RWPE1 (cell line): ENCODE measurements around the gene LBR.

Experiments
- CTCF ChIA-PET: fragments of 350-600 bp; sonication (Branson Sonifier 250); formaldehyde crosslinking; extraction: SDS; loops from one replicate; lab custom pipeline; 2021; lab: Yijun Ruan, JAX
- POLR2A ChIA-PET: fragments of 400-600 bp; formaldehyde crosslinking; extraction: SDS; loops from one replicate; lab custom pipeline; 2020; ENCODE audit warnings: antibody characterized with exemption; ENCODE audit not compliant: low non-redundant PET; lab: Yijun Ruan, JAX
- DNase-seq: peaks from one replicate; pipeline ENCODE4 v3.0.0; 2012; ENCODE audit warnings: low spot score
- H3K27ac ChIP-seq: fragments of 450-650 bp; 2 replicates; pipeline ENCODE4 v1.5.1; 2017
- TF ChIP-seq, protein P1 (sequence below): fragments of 450-650 bp; conservative IDR thresholded peaks from 2 replicates; pipeline ENCODE4 v1.5.1; 2017; ENCODE audit warnings: low read depth, mild to moderate bottlenecking

Gene LBR

DNA sequence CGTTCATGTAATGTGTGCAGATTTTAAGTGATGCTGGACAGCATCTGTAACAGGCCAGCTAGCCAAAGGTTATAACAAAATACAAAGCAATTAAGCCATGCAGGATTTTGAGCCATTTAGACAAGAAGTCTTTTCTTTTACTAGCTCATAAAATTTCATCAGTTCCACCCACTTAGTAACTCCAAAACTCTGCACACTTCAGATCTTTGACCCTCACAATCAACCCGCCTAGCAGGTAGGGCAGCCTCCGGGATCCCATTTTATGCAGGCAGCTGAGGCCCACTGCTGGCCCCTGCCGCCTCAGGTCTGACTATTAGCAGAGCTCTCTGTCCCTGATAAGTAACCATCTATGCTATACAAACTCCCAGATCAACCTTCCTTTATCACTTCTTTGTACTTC lies 9.2 kb downstream of the LBR start:
- ChIA-PET POLR2A (no interaction called here), CTCF (interaction anchor here (0.5 to 1.2 kb wide), 4 partner anchors 23 to 663 kb away, joined by 3 to 8 read pairs (median 3); no protein-coding TSS in a partner anchor)
- DNase-seq = no peak
- no peak overlapping the region for H3K27ac ChIP-seq
- TF ChIP-seq, protein P1, sequence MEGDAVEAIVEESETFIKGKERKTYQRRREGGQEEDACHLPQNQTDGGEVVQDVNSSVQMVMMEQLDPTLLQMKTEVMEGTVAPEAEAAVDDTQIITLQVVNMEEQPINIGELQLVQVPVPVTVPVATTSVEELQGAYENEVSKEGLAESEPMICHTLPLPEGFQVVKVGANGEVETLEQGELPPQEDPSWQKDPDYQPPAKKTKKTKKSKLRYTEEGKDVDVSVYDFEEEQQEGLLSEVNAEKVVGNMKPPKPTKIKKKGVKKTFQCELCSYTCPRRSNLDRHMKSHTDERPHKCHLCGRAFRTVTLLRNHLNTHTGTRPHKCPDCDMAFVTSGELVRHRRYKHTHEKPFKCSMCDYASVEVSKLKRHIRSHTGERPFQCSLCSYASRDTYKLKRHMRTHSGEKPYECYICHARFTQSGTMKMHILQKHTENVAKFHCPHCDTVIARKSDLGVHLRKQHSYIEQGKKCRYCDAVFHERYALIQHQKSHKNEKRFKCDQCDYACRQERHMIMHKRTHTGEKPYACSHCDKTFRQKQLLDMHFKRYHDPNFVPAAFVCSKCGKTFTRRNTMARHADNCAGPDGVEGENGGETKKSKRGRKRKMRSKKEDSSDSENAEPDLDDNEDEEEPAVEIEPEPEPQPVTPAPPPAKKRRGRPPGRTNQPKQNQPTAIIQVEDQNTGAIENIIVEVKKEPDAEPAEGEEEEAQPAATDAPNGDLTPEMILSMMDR = no peak

DNA sequence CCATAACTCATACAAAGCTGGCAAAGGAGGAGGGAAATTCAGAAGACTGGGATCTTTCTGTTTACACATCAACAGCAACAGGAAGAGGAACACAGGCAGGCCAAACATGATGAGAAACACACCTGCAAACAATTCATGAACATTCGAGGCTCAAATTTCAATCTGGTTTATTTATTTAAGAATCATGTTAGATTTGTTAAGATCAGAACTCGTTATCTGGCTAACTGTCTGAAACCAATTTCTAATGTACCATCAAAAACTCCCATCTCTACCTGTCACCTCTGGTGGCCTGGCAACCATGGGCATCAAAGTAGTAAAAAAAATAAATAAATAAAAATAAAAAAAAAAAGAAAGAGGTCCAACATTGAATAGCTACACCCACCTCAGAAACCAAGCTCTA lies 9.8 kb downstream of the LBR start:
- ChIA-PET CTCF (interaction anchor here (0.6 to 1.2 kb wide), 3 partner anchors 23 to 664 kb away, joined by 3 to 8 read pairs (median 3); no protein-coding TSS in a partner anchor), POLR2A (no interaction called here)
- TF ChIP-seq, protein P1 = no peak
- H3K27ac ChIP-seq = no peak overlapping the region
- DNase-seq = no peak

DNA sequence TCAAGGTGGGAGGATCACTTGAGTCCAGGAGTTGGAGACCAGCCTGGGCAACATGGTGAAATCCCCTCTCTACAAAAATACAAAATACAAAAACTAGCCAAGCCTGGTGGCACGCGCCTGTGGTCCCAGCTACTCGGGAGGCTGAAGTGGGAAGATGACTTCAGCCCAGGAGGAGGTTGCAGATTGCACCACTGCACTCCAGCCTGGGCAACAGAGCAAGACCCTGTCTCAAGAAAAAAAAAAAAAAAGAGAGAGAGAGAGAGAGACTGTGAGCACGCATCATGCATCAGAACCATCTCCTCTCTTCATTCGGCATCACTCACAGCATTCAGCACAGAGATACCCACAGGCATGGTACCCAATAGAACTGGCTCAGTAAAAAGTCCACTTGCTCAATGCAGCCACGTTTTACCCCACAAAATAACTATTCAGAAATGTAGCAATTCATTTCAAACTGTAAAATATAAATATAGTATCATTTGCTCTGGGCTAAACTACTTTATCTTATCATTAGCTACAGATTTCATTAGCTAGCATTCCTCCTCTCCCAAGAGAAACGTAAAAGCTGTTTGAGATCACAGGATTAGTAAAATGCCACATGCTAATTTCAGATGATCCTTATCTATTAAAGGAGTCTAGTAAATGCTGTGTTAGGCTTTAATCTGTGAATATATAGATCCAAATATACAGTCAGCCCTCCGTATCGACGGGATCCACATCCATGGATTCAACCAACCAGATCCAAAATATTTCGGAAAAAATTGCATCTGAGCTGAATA lies 11.7 kb downstream of the LBR start:
- POLR2A ChIA-PET = no interaction called here
- CTCF ChIA-PET = interaction anchor here (1.0 kb wide), 1 partner anchor 571 kb away, joined by 4 read pairs; no protein-coding TSS in a partner anchor

DNA sequence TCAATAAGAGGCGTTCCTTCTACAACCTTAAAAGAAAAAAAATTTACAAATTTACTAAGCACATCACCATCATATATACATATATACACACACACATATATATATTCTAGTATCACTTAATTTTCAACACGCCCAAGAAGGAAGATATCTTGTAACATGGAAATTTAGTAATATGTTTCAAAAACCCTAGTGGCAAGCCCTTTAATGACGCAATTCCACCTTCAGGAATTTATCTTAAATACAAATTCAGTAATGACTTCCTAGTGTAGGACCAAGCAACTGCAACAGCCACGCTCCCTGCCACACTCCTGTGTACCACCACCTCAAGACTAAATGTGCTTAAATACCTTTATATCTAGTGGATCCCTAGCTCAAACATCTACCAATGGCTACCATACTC lies 12.5 kb downstream of the LBR start:
- DNase-seq = no peak
- TF ChIP-seq, protein P1 = no peak
- no peak overlapping the region for H3K27ac ChIP-seq
- POLR2A ChIA-PET = no interaction called here
- CTCF ChIA-PET = no interaction called here

More for the DNA sequence above, 11.7 kb downstream of the LBR start:
- DNase-seq = no peak
- TF ChIP-seq, protein P1 = no peak
- no peak overlapping the region for H3K27ac ChIP-seq

DNA sequence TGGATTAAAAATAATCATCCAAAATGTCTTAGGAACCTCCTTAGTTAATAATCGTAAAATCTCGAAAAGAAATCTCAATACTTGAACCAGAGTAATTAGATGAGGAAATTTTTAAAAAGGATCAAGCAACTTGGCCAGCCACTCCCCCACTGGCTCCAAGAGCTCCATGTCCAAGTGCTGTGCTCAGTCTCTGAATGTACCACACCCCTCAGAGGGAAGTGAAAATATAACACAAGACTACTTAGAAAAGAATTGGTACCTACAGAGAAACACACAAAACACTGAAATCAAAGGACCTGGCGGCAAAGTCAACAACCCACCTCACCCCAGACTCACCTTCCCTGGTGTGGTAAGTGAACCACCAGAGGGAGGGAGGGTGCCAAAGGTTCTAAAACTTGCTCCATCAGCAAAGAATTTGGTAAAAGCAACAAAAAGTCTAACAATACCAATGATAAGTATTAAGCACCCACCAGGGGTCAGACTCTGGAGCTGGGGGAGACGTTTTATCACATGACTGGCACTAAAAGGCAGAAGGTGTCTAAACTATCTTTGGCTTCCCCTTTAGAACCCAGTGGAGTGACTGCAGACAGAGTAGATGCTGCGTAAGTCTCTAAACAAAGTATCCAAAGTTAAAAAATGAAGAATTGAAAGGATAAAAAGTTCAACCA lies 14.0 kb downstream of the LBR start:
- DNase-seq = no peak
- no peak overlapping the region for H3K27ac ChIP-seq
- ChIA-PET CTCF (no interaction called here), POLR2A (interaction anchor here (0.6 to 0.9 kb wide), 2 partner anchors 9 to 181 kb away, joined by 3 read pairs; no protein-coding TSS in a partner anchor)
- TF ChIP-seq, protein P1 = no peak

DNA sequence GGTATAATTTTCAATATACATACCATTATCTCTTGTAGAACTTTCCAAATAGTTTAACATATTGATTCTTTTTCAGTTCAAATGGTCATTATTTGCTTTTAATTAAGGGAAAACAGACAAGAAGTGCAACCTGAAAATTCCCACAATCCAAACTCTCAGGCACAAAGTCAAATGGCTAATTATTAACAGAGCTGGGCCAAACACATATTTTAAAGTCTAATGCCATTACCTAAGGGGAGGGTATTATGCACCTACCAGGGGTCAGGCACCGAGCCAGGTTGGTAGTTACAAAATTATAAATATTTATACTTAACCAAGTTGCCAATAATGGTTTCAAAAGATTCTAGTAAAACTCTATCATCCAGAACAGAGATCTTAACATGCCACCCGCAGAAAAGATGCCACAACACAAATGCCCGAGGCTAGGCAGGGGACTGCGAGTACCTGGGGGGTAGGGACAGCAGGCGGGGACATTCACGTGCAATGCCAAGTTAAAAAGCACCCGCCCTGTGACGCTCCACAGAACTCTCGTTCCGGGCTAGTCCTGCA lies 15.0 kb downstream of the LBR start:
- CTCF ChIA-PET = no interaction called here
- TF ChIP-seq, protein P1 = no peak
- H3K27ac ChIP-seq = no peak overlapping the region
- POLR2A ChIA-PET = interaction anchor here (0.6 to 0.9 kb wide), 2 partner anchors 8 to 182 kb away, joined by 3 read pairs; no protein-coding TSS in a partner anchor
- DNase-seq = no peak
